ENCODE results near the gene USP25. TPM values are rescaled to one million over a fixed set of nuclear protein-coding genes. Genes with fewer than 3 reads are reported as not detected.

The USP25 gene
- total and polyA plus RNA-seq, 2 donors (not counting 1 experiment from before 2014, with no cell fraction given): 14.2 to 55.5 TPM

- H3K79me2 ChIP-seq (ENCODE audit: control insufficient read depth, insufficient read depth, low read length): peaks cover 98% of the 10 kb centered on the region
- H3K27ac ChIP-seq (ENCODE audit: low read length in 2 of 2): no peak overlapping the region
- 100% methylated on average over 3 of the region's 4 CpGs for WGBS (ENCODE audit: insufficient coverage)
- peaks cover 9 to 21% of the 10 kb centered on the region in 2 donors for H3K4me1 ChIP-seq (ENCODE audit: control insufficient read depth in 2 of 2, insufficient read depth in 2 of 2, low read length in 2 of 2)
- no peak overlapping the region for H3K4me3 ChIP-seq (ENCODE audit: control extremely low read depth in 1 of 5, extremely low read depth in 1 of 5, insufficient read depth in 1 of 5, low read depth in 2 of 5, low read length in 4 of 5)
- no peak overlapping the region for H3K4me2 ChIP-seq (replicated peaks; ENCODE audit: low read depth, low read length, poor library complexity, severe bottlenecking)
- CTCF ChIA-PET: no interaction called here
- no peaks in the 10 kb centered on the region for H3K9me3 Mint-ChIP-seq (ENCODE audit: insufficient read depth)
- ATAC-seq (ENCODE audit: low read depth): no peak
- intact Hi-C loops (cut with micrococcal nuclease): no loop called here
- DNase-seq: no peak
- H3K9me3 ChIP-seq (ENCODE audit: control extremely low read depth in 1 of 3, control insufficient read depth in 2 of 3, insufficient read depth in 1 of 3, low read length in 2 of 3): peaks cover 0 to 3% (median 0%) of the 10 kb centered on the region in 3 donors
- H3K27ac Mint-ChIP-seq: no peak overlapping the region
- H3K36me3 ChIP-seq (replicated peaks in 1 of 2; ENCODE audit: control extremely low read depth in 1 of 2, control insufficient read depth in 1 of 2, extremely low read depth in 1 of 2, insufficient read depth in 2 of 2, low read length in 1 of 2): peaks cover 4 to 6% of the 10 kb centered on the region in 2 experiments
- H3K4me1 Mint-ChIP-seq: peaks cover 73% of the 10 kb centered on the region
- POLR2A ChIA-PET: no interaction called here
- H3K4me3 Mint-ChIP-seq: no peak overlapping the region
- no peak overlapping the region for H3K9ac ChIP-seq (ENCODE audit: low read length)
- TF ChIP-seq CTCF (IDR thresholded peaks at IDR 0.05): no peak
- no peak for TF ChIP-seq EZH2 (IDR thresholded peaks at IDR 0.05; ENCODE audit: borderline replicate concordance, insufficient read depth, low read depth, low read length, poor library complexity, severe bottlenecking)
- peaks cover 86% of the 10 kb centered on the region for H4K20me1 ChIP-seq (ENCODE audit: control insufficient read depth, insufficient read depth, low read length, poor library complexity, severe bottlenecking)
- no peaks in the 10 kb centered on the region for H3K27me3 Mint-ChIP-seq
- no peak overlapping the region for H2AFZ ChIP-seq (ENCODE audit: insufficient read depth, low read depth, low read length, poor library complexity, severe bottlenecking)
- no peaks in the 10 kb centered on the region for H3K27me3 ChIP-seq (replicated peaks in 1 of 4; ENCODE audit: control extremely low read depth in 1 of 4, control insufficient read depth in 3 of 4, insufficient read depth in 4 of 4, low read length in 3 of 4)
These were observed 13.8 kb downstream of the USP25 start for GRCh38 chr21:15743593-15743992.

- H3K27me3 ChIP-seq (replicated peaks in 1 of 4; ENCODE audit: control extremely low read depth in 1 of 4, control insufficient read depth in 3 of 4, insufficient read depth in 4 of 4, low read length in 3 of 4): no peaks in the 10 kb centered on the region
- ATAC-seq (ENCODE audit: low read depth): no peak
- peaks cover 80% of the 10 kb centered on the region for H4K20me1 ChIP-seq (ENCODE audit: control insufficient read depth, insufficient read depth, low read length, poor library complexity, severe bottlenecking)
- no peak overlapping the region for H3K27ac Mint-ChIP-seq
- DNase-seq: no peak
- intact Hi-C loops (cut with micrococcal nuclease): no loop called here
- H3K27me3 Mint-ChIP-seq: no peaks in the 10 kb centered on the region
- H3K4me1 ChIP-seq (ENCODE audit: control insufficient read depth in 2 of 2, insufficient read depth in 2 of 2, low read length in 2 of 2): peaks cover 8 to 15% of the 10 kb centered on the region in 2 donors
- TF ChIP-seq CTCF (IDR thresholded peaks at IDR 0.05): no peak
- ChIA-PET CTCF (no interaction called here), POLR2A (no interaction called here)
- H3K27ac ChIP-seq (ENCODE audit: low read length in 2 of 2): no peak overlapping the region
- no peak overlapping the region for H3K4me3 Mint-ChIP-seq
- peaks cover 0 to 3% (median 0%) of the 10 kb centered on the region in 3 donors for H3K9me3 ChIP-seq (ENCODE audit: control extremely low read depth in 1 of 3, control insufficient read depth in 2 of 3, insufficient read depth in 1 of 3, low read length in 2 of 3)
- H3K4me3 ChIP-seq (ENCODE audit: control extremely low read depth in 1 of 5, extremely low read depth in 1 of 5, insufficient read depth in 1 of 5, low read depth in 2 of 5, low read length in 4 of 5): no peak overlapping the region
- no CpG with 5 or more reads among the region's 4 CpGs for WGBS (ENCODE audit: insufficient coverage)
- peaks cover 98% of the 10 kb centered on the region for H3K79me2 ChIP-seq (ENCODE audit: control insufficient read depth, insufficient read depth, low read length)
- no peak overlapping the region for H3K4me2 ChIP-seq (replicated peaks; ENCODE audit: low read depth, low read length, poor library complexity, severe bottlenecking)
- H3K9ac ChIP-seq (ENCODE audit: low read length): no peak overlapping the region
- H3K9me3 Mint-ChIP-seq (ENCODE audit: insufficient read depth): no peaks in the 10 kb centered on the region
- peaks cover 4 to 6% of the 10 kb centered on the region in 2 experiments for H3K36me3 ChIP-seq (replicated peaks in 1 of 2; ENCODE audit: control extremely low read depth in 1 of 2, control insufficient read depth in 1 of 2, extremely low read depth in 1 of 2, insufficient read depth in 2 of 2, low read length in 1 of 2)
- H3K4me1 Mint-ChIP-seq: peaks cover 71% of the 10 kb centered on the region
- H2AFZ ChIP-seq (ENCODE audit: insufficient read depth, low read depth, low read length, poor library complexity, severe bottlenecking): no peak overlapping the region
These were observed 15.1 kb downstream of the USP25 start for GRCh38 chr21:15744926-15745325.

All from B cell (primary cell).